Measurements from ENCODE around the gene NDUFV3. TPM values are rescaled to one million over a fixed set of nuclear protein-coding genes. Genes with fewer than 3 reads are reported as not detected.
"Not testable (repeated sequence)": the region's sequence is repeated elsewhere in the genome, so short reads cannot be mapped to it uniquely, and the experiment has no call there.

Gene NDUFV3
- total RNA-seq, 4 donors from 2014 or later = 45.6 to 82.8 (median 64.1) TPM

DNA sequence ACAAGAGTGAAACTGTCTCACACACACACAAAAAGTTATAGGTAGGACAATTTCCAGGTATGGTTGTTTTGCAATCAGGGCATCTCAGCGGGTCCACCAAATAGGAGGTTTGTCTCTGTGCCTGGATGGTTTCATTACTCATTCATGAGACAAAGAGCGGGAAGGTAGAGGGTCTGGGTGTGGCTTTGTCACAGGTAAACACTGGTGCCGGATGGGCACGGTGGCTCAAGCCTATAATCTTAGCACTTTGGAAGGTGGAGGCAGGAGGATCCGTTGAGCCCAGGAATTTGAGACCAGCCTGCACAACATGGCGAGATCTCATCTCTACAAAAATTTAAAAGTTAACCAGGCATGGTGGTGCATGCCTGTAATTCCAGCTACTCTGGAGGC is 48.6 kb downstream of the NDUFV3 start:
- Histone ChIP-seq H3K4me1 (peaks cover 0 to 8% (median 7%) of the 10 kb centered on the region in 4 donors), H3K27ac (no peak overlapping the region), H3K4me3 (no peak overlapping the region), H3K27me3 (no peaks in the 10 kb centered on the region), H3K36me3 (no peaks in the 10 kb centered on the region), H3K9me3 (no peaks in the 10 kb centered on the region)
- 91% methylated on average over 6 of the region's 6 CpGs; no CpG with 5 or more reads in 1 of the 2 donors for WGBS, 2 donors (ENCODE audit: low coverage in 1 of 2)
- no peak for DNase-seq
- TF ChIP-seq POLR2A (IDR thresholded peaks at IDR 0.05) (no peak), POLR2AphosphoS5 (IDR thresholded peaks at IDR 0.05) (no peak), CTCF (IDR thresholded peaks at IDR 0.05) (no peak), EP300 (IDR thresholded peaks at IDR 0.05; ENCODE audit: low read depth) (no peak)
- in situ Hi-C loops (cut with MboI; ENCODE audit: low pct_ligation_motif_present in 1 of 4, low pct_unique_long_range_greater_than_20kb in 1 of 4, low sequenced_read_pairs in 3 of 4) = no loop called here
- intact Hi-C loops (cut with DNase I; ENCODE audit: low total_unique reads) = no loop called here

GRCh38 chr21:42942244-42942643 is 49.1 kb downstream of the NDUFV3 start:
- 81 to 92% methylated on average over 5 to 6 of the region's 6 CpGs for WGBS, 2 donors (ENCODE audit: low coverage in 1 of 2)
- DNase-seq = no peak
- Histone ChIP-seq H3K27ac (no peak overlapping the region), H3K4me3 (no peak overlapping the region), H3K27me3 (no peaks in the 10 kb centered on the region), H3K36me3 (no peaks in the 10 kb centered on the region), H3K4me1 (peaks cover 0 to 8% (median 7%) of the 10 kb centered on the region in 4 donors), H3K9me3 (no peaks in the 10 kb centered on the region)
- no peak for TF ChIP-seq EP300 (IDR thresholded peaks at IDR 0.05; ENCODE audit: low read depth)
- no peak for TF ChIP-seq POLR2A (IDR thresholded peaks at IDR 0.05)
- no peak for TF ChIP-seq POLR2AphosphoS5 (IDR thresholded peaks at IDR 0.05)
- TF ChIP-seq CTCF (IDR thresholded peaks at IDR 0.05) = no peak
- intact Hi-C loops (cut with DNase I; ENCODE audit: low total_unique reads) = no loop called here
- in situ Hi-C loops (cut with MboI; ENCODE audit: low pct_ligation_motif_present in 1 of 4, low pct_unique_long_range_greater_than_20kb in 1 of 4, low sequenced_read_pairs in 3 of 4) = no loop called here

DNA sequence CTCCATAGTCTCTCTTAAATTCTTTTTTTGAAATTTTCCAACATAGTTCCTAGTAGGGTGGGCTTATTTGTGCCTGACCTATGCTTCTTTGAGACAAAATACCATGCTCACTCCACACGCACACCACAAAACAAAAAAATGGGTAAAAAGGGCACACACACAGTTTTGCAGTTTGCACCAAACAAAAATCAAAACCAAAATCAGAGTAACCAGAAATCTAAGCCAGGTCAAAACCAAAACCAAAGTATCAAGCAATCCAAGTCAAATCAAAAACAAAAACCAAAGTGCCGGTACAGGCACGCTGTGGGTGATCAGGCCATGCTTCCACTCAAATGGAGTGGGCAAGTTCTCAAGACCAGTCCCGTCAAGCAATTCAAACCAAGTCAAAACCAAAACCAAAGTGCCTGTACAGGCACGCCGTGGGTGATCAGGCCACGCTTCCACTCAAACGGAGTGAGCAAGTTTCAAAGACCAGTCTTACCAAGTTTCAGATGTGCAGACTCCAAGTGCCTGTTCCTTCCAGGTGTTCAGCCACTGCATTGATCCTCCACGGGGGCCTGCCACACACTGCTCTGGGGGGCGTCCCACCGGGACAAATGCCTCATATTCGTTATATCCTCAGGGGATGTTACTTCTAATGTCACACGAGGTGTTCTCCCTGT is 56.1 kb downstream of the NDUFV3 start:
- H3K4me1 ChIP-seq; H3K36me3 ChIP-seq; H3K4me3 ChIP-seq; in situ Hi-C loops (cut with MboI; ENCODE audit: low pct_ligation_motif_present in 1 of 4, low pct_unique_long_range_greater_than_20kb in 1 of 4, low sequenced_read_pairs in 3 of 4); DNase-seq; intact Hi-C loops (cut with DNase I; ENCODE audit: low total_unique reads); H3K27me3 ChIP-seq; H3K27ac ChIP-seq; H3K9me3 ChIP-seq: not testable (repeated sequence)
- WGBS, 2 donors (ENCODE audit: low coverage in 1 of 2) = 68 to 89% methylated on average over 4 to 13 of the region's 13 CpGs

- 93 to 94% methylated on average over 6 to 9 of the region's 9 CpGs for WGBS, 2 donors (ENCODE audit: low coverage in 1 of 2)
- in situ Hi-C loops (cut with MboI; ENCODE audit: low pct_ligation_motif_present in 1 of 4, low pct_unique_long_range_greater_than_20kb in 1 of 4, low sequenced_read_pairs in 3 of 4) = not testable (repeated sequence)
Measured at GRCh38 chr21:42951193-42951592, 58.1 kb downstream of the NDUFV3 start.

DNA sequence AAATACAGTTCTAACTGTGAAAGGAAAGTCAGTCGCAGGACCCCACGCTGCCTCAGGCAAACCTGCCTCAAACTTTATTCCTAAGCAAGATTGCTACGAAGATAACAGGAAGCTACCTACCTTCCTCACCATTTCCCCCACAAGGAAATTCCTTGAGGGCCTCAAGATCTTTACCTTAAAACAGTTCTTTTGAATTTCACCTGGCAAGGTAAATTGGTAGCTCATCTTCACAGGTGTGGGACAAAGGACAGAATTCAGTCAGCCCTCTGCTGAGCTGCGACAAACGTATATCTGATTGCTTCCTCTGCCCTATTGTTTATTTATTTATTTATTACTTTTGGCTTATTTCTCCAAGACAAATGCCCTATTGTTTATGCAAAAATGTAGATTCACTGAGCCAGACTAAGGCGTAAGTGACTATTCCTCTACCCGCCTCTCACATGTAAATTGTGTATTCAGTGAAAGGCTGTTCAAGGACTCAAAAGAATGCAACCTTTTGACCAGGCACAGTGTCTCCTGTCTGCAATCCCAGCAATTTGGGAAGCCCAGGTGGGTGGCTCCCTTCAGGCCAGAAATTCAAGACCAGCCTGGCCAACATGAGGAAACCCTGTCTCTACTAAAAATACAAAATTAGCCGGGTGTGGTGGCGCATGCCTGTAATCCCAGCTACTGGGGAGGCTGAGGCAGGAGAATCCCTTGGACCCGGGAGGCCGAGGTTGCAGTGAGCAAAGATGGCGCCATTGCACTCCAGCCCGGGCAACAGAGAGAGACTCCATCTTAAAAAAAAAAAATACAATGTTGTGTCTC is 63.9 kb downstream of the NDUFV3 start:
- Histone ChIP-seq H3K4me3 (no peak overlapping the region), H3K9me3 (no peaks in the 10 kb centered on the region), H3K4me1 (peaks cover 0 to 6% (median 0%) of the 10 kb centered on the region in 4 donors), H3K36me3 (no peaks in the 10 kb centered on the region), H3K27ac (no peak overlapping the region), H3K27me3 (no peaks in the 10 kb centered on the region)
- intact Hi-C loops (cut with DNase I; ENCODE audit: low total_unique reads) (no loop called here), in situ Hi-C loops (cut with MboI; ENCODE audit: low pct_ligation_motif_present in 1 of 4, low pct_unique_long_range_greater_than_20kb in 1 of 4, low sequenced_read_pairs in 3 of 4) (no loop called here)
- no peak for DNase-seq
- WGBS, 2 donors (ENCODE audit: low coverage in 1 of 2) = 86 to 95% methylated on average over 3 to 13 of the region's 13 CpGs
- no peak for TF ChIP-seq POLR2AphosphoS5 (IDR thresholded peaks at IDR 0.05)
- no peak for TF ChIP-seq EP300 (IDR thresholded peaks at IDR 0.05; ENCODE audit: low read depth)
- no peak for TF ChIP-seq CTCF (IDR thresholded peaks at IDR 0.05)
- TF ChIP-seq POLR2A (IDR thresholded peaks at IDR 0.05) = no peak

More at GRCh38 chr21:42951193-42951592, 58.1 kb downstream of the NDUFV3 start:
- H3K4me3 ChIP-seq; intact Hi-C loops (cut with DNase I; ENCODE audit: low total_unique reads); H3K4me1 ChIP-seq; H3K9me3 ChIP-seq; H3K27me3 ChIP-seq; H3K27ac ChIP-seq; DNase-seq; H3K36me3 ChIP-seq: not testable (repeated sequence)

- H3K27me3 ChIP-seq; H3K4me3 ChIP-seq; H3K27ac ChIP-seq; H3K36me3 ChIP-seq; in situ Hi-C loops (cut with MboI; ENCODE audit: low pct_ligation_motif_present in 1 of 4, low pct_unique_long_range_greater_than_20kb in 1 of 4, low sequenced_read_pairs in 3 of 4); H3K9me3 ChIP-seq; H3K4me1 ChIP-seq; DNase-seq; intact Hi-C loops (cut with DNase I; ENCODE audit: low total_unique reads): not testable (repeated sequence)
- 55 to 76% methylated on average over 2 to 6 of the region's 6 CpGs for WGBS, 2 donors (ENCODE audit: low coverage in 1 of 2)
Measured at GRCh38 chr21:42958122-42958521, 65.0 kb downstream of the NDUFV3 start.

Data from transverse colon (tissue), 4 donors.